ENCODE data around the gene SDCBP2. TPM values are rescaled to one million over a fixed set of nuclear protein-coding genes. Genes with fewer than 3 reads are reported as not detected.

SDCBP2 gene
- polyA plus RNA-seq, 2 donors, result 137 to 147 TPM

DNA sequence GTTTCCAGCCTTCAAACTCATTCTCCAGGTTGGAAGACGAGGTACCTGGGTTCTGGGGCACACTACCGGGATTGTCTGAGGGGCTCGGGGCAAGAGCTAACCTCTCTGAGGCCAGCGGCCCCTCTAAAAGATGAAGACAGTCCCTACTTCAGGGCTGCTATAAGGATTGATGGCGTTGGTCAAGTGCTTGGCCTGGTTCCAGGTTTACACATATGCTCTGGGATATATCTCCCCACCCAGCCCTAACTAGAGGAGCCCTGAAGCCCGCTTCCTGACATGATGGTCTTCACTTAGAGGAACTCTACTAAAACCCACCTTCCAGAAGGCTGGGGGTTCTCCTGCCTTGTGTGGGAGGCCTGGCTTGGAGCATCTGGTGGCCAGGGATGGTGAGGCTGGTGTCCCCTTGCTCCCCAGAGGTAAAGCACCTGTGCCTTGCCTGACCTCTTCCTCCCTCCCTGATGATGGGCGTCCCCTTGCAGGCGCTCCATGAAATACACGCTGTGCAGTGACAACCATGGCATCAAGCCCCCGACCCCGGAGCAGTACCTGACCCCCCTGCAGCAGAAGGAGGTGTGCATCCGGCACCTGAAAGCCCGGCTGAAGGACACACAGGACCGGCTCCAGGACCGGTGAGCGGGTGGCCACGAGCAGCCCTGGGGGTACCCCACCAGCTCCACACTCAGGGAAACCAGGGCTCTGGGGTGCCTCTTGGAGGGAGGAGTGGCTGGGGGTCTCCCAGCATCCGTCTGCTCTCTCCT, 28.7 kb downstream of the SDCBP2 start:
- H3K36me3 ChIP-seq (ENCODE audit: control insufficient read depth in 2 of 2, insufficient read depth in 2 of 2, low read length in 1 of 2), result peaks cover 0 to 10% of the 10 kb centered on the region in 2 donors
- H3K4me3 ChIP-seq (ENCODE audit: low read depth in 1 of 2, low read length in 2 of 2), result no peak overlapping the region
- no peak overlapping the region for H3K27ac ChIP-seq (ENCODE audit: low read depth in 2 of 2, low read length in 1 of 2)
- no peaks in the 10 kb centered on the region for H3K4me1 ChIP-seq (ENCODE audit: control insufficient read depth in 2 of 2, insufficient read depth in 2 of 2, low read length in 1 of 2)
- WGBS, 2 donors, result 88 to 93% methylated on average over 18 of the region's 18 CpGs
- no peaks in the 10 kb centered on the region for H3K9me3 ChIP-seq (ENCODE audit: control insufficient read depth in 2 of 2, insufficient read depth in 1 of 2, low read depth in 1 of 2, low read length in 1 of 2)
- no peaks in the 10 kb centered on the region for H3K27me3 ChIP-seq (ENCODE audit: control insufficient read depth in 1 of 2, insufficient read depth in 2 of 2, low read length in 2 of 2)

DNA sequence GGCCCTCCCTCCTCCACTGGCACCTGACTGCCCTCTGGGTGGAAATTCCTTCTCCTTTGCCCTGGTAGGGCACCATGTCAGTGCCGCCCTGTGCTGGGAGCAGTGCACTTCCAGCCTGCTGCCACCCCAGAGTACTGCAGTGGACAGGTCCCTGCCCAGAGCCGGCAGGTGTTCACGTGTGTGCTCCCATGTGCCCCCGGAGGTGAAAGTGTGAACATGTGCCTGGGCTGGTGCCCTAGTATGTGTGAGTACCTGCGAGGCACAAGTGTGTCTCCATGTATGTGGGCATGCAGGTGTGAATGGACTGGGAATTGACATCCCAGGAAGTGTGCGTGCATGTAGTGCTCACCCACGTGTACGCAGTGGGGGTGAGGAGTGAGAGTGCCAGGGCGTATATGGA, 29.4 kb downstream of the SDCBP2 start:
- H3K27ac ChIP-seq (ENCODE audit: low read depth in 2 of 2, low read length in 1 of 2), result no peak overlapping the region
- H3K4me1 ChIP-seq (ENCODE audit: control insufficient read depth in 2 of 2, insufficient read depth in 2 of 2, low read length in 1 of 2), result no peaks in the 10 kb centered on the region
- peaks cover 0 to 3% of the 10 kb centered on the region in 2 donors for H3K36me3 ChIP-seq (ENCODE audit: control insufficient read depth in 2 of 2, insufficient read depth in 2 of 2, low read length in 1 of 2)
- no peaks in the 10 kb centered on the region for H3K27me3 ChIP-seq (ENCODE audit: control insufficient read depth in 1 of 2, insufficient read depth in 2 of 2, low read length in 2 of 2)
- no peak overlapping the region for H3K4me3 ChIP-seq (ENCODE audit: low read depth in 1 of 2, low read length in 2 of 2)
- WGBS, 2 donors, result 79 to 80% methylated on average over 9 of the region's 9 CpGs
- no peaks in the 10 kb centered on the region for H3K9me3 ChIP-seq (ENCODE audit: control insufficient read depth in 2 of 2, insufficient read depth in 1 of 2, low read depth in 1 of 2, low read length in 1 of 2)

DNA sequence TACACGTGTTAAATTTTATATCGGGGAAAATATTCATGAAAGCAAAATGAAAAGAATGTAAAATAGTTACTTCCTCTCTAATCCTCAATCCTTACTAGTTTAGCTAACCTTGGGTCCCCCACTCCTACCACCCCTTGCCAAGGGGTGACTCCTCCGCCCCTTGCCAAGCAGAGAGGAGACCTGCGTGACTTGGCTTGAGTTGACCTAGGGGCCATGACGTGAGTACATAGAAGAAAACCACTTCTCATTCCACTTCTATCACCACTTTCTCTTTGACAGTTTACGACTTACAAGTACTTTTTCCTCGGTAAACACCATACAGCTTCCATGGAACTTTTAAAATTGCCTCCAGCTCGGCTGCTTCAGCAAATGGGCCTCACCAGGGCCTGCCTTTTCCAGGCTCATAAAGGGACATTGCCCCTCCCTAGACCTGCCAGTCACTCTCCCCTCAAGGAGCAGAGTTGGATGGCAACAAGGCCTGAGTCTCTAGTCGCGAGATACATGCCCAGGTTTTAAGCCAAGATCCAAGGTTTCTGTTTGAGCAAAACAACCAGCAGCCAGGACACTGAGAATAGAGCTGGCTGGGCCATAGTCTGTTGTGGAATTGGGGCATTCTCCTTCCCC, 29.9 kb downstream of the SDCBP2 start:
- H3K4me1 ChIP-seq (ENCODE audit: control insufficient read depth in 2 of 2, insufficient read depth in 2 of 2, low read length in 1 of 2), result no peaks in the 10 kb centered on the region
- no peak overlapping the region for H3K27ac ChIP-seq (ENCODE audit: low read depth in 2 of 2, low read length in 1 of 2)
- 85 to 86% methylated on average over 10 of the region's 10 CpGs for whole genome bisulfite sequencing, 2 donors
- no peak overlapping the region for H3K4me3 ChIP-seq (ENCODE audit: low read depth in 1 of 2, low read length in 2 of 2)
- H3K27me3 ChIP-seq (ENCODE audit: control insufficient read depth in 1 of 2, insufficient read depth in 2 of 2, low read length in 2 of 2), result no peaks in the 10 kb centered on the region
- peaks cover 0 to 3% of the 10 kb centered on the region in 2 donors for H3K36me3 ChIP-seq (ENCODE audit: control insufficient read depth in 2 of 2, insufficient read depth in 2 of 2, low read length in 1 of 2)
- H3K9me3 ChIP-seq (ENCODE audit: control insufficient read depth in 2 of 2, insufficient read depth in 1 of 2, low read depth in 1 of 2, low read length in 1 of 2), result no peaks in the 10 kb centered on the region

DNA sequence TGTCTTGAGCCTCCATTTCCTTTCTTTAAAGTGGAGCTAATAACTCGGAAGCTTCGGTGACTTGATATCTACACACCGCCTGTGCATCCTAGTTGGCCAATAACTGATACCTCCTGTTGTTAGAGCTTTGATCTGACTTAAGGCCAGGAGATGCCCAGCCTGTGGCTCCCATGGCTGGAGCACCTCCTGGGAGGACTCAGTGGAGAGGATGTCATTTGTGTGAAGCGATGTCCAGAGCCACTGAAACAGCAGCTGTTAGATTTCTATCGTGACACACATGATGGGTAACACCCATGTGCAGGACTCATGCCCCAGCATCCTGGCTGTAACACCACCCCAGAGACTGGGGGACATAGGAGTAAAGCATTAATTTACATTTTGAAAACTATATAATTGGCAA, 30.8 kb downstream of the SDCBP2 start:
- Histone ChIP-seq H3K36me3 (ENCODE audit: control insufficient read depth in 2 of 2, insufficient read depth in 2 of 2, low read length in 1 of 2) (peaks cover 0 to 3% of the 10 kb centered on the region in 2 donors), H3K4me3 (ENCODE audit: low read depth in 1 of 2, low read length in 2 of 2) (no peak overlapping the region), H3K27ac (ENCODE audit: low read depth in 2 of 2, low read length in 1 of 2) (no peak overlapping the region), H3K27me3 (ENCODE audit: control insufficient read depth in 1 of 2, insufficient read depth in 2 of 2, low read length in 2 of 2) (no peaks in the 10 kb centered on the region), H3K4me1 (ENCODE audit: control insufficient read depth in 2 of 2, insufficient read depth in 2 of 2, low read length in 1 of 2) (no peaks in the 10 kb centered on the region), H3K9me3 (ENCODE audit: control insufficient read depth in 2 of 2, insufficient read depth in 1 of 2, low read depth in 1 of 2, low read length in 1 of 2) (no peaks in the 10 kb centered on the region)
- 93 to 94% methylated on average over 5 of the region's 5 CpGs for WGBS, 2 donors

DNA sequence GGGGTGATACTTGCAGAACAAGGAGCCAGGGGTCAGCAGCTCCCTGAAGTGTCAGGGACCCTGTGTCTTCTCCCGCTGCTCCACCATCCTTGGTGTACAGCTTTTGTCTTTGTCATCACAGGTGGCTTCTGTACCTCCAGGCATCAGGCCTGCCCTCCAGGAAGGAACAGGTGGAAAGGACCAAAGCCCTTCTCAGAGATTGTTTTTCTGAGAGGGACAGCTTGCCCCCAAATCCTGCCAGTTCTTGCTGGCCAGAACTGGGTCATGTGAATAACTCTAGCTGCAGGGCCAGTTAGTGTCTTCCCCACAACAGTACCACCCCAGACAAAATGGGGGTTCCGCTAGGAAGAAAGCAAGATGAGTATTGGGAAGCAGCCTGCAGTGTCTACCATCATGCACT, 31.5 kb downstream of the SDCBP2 start:
- 95 to 97% methylated on average over 2 of the region's 2 CpGs for WGBS, 2 donors
- Histone ChIP-seq H3K9me3 (ENCODE audit: control insufficient read depth in 2 of 2, insufficient read depth in 1 of 2, low read depth in 1 of 2, low read length in 1 of 2) (no peaks in the 10 kb centered on the region), H3K27ac (ENCODE audit: low read depth in 2 of 2, low read length in 1 of 2) (no peak overlapping the region), H3K4me3 (ENCODE audit: low read depth in 1 of 2, low read length in 2 of 2) (no peak overlapping the region), H3K36me3 (ENCODE audit: control insufficient read depth in 2 of 2, insufficient read depth in 2 of 2, low read length in 1 of 2) (peaks cover 0 to 3% of the 10 kb centered on the region in 2 donors), H3K4me1 (ENCODE audit: control insufficient read depth in 2 of 2, insufficient read depth in 2 of 2, low read length in 1 of 2) (no peaks in the 10 kb centered on the region), H3K27me3 (ENCODE audit: control insufficient read depth in 1 of 2, insufficient read depth in 2 of 2, low read length in 2 of 2) (no peaks in the 10 kb centered on the region)

DNA sequence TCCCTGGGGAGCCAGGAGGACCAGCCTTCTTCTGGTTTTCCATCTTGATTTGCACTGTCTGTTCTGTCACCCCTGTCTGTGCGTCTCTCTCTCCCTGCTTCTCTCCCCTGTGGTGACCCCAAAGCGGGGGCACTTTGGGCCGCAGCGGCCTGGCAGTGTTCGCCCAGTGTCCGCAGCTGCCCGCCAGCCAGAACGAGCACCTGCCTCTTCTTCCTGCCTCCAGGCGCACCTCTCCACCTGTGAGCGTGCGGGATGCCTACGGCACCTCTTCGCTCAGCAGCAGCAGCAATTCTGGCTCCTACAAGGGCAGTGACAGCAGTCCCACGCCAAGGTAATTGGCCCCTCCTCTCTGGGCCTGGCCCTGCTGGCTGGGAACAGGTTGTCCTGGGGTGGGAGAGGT, 32.0 kb downstream of the SDCBP2 start:
- 86 to 93% methylated on average over 14 of the region's 14 CpGs for WGBS, 2 donors
- Histone ChIP-seq H3K9me3 (ENCODE audit: control insufficient read depth in 2 of 2, insufficient read depth in 1 of 2, low read depth in 1 of 2, low read length in 1 of 2) (no peaks in the 10 kb centered on the region), H3K27ac (ENCODE audit: low read depth in 2 of 2, low read length in 1 of 2) (no peak overlapping the region), H3K4me3 (ENCODE audit: low read depth in 1 of 2, low read length in 2 of 2) (no peak overlapping the region), H3K36me3 (ENCODE audit: control insufficient read depth in 2 of 2, insufficient read depth in 2 of 2, low read length in 1 of 2) (peaks cover 0 to 3% of the 10 kb centered on the region in 2 donors), H3K27me3 (ENCODE audit: control insufficient read depth in 1 of 2, insufficient read depth in 2 of 2, low read length in 2 of 2) (no peaks in the 10 kb centered on the region), H3K4me1 (ENCODE audit: control insufficient read depth in 2 of 2, insufficient read depth in 2 of 2, low read length in 1 of 2) (no peaks in the 10 kb centered on the region)

DNA sequence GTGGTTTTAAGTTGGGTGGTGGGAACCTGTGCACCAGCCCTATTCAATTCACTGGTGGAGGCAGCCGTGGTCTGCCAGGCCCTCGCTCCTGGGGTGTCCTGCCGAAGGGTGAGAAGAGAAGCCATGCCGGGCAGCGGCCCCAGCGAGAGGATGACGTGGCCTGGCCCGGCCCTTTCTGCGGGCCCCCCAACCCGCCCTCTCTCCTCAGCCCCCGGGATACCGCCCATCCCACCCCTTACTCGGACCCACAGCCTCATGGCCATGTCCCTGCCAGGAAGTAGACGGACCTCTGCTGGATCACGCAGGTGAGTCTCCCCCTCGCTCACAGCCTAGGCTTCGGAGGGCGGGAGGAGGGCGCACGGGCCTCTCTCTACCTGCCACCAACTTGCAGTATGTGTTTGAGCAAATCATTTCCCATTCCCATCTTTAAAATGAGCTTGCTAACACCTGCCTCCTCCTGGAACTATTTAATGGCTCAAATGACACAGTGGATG, 32.8 kb downstream of the SDCBP2 start:
- 92% methylated on average over 20 of the region's 20 CpGs for WGBS, 2 donors
- peaks cover 0 to 3% of the 10 kb centered on the region in 2 donors for H3K36me3 ChIP-seq (ENCODE audit: control insufficient read depth in 2 of 2, insufficient read depth in 2 of 2, low read length in 1 of 2)

DNA sequence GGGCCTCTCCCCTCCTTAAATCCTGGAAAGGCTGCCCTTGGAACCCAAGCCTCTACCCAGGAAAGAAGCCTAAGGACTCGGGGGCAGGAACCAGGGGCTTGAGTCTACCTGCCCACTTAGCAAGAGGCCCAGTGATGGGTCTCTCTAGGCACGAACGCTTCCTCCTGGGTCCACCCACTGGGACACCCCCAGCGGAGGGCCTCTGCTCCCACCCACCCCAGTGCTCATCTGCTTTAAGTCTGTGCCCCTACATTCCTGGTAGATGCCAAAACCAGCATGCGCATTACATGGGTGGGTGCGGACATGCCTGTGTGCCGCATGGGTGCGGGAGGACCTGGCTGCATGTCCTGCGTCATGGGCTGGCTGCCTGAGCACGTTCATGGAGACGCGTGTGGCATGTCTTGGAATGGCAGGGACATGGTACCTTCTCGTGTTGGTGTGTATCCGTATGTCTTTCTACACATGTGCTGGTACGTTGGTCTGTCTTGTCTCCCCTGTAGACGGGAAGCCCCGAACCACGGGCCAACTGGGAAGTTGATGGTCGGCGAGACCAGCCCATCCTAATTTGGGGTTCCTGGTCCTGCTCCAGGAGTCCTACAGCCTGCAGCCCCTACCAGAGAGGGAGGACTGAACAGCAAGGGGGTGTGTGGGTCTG, 33.5 kb downstream of the SDCBP2 start:
- H3K4me1 ChIP-seq (ENCODE audit: control insufficient read depth in 2 of 2, insufficient read depth in 2 of 2, low read length in 1 of 2), result no peaks in the 10 kb centered on the region
- no peaks in the 10 kb centered on the region for H3K9me3 ChIP-seq (ENCODE audit: control insufficient read depth in 2 of 2, insufficient read depth in 1 of 2, low read depth in 1 of 2, low read length in 1 of 2)
- WGBS, 2 donors, result 94% methylated on average over 20 of the region's 20 CpGs

More for the DNA sequence above, 32.8 kb downstream of the SDCBP2 start:
- H3K27ac ChIP-seq (ENCODE audit: low read depth in 2 of 2, low read length in 1 of 2), result no peak overlapping the region
- no peak overlapping the region for H3K4me3 ChIP-seq (ENCODE audit: low read depth in 1 of 2, low read length in 2 of 2)
- no peaks in the 10 kb centered on the region for H3K27me3 ChIP-seq (ENCODE audit: control insufficient read depth in 1 of 2, insufficient read depth in 2 of 2, low read length in 2 of 2)
- H3K9me3 ChIP-seq (ENCODE audit: control insufficient read depth in 2 of 2, insufficient read depth in 1 of 2, low read depth in 1 of 2, low read length in 1 of 2), result no peaks in the 10 kb centered on the region
- no peaks in the 10 kb centered on the region for H3K4me1 ChIP-seq (ENCODE audit: control insufficient read depth in 2 of 2, insufficient read depth in 2 of 2, low read length in 1 of 2)

DNA sequence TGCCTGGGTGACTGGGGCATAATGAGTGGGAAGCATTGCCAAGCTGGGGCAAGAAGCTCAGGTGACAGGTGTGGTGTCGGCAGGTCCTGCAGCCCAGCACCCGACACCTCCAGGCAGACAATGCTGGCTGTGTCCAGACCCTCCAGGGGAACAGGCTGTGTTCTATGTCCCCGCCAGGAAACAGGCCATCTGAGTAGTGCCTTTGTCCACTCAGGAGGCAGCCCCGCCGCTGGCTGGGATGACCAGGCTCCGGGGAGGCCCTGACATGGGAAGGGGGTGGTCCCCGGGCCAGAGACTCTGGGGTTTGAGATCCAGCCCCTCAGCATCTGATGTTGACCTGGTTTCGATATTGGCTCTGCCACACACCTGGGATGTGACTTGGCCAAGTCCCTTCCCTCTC, 34.4 kb downstream of the SDCBP2 start:
- no peaks in the 10 kb centered on the region for H3K27me3 ChIP-seq (ENCODE audit: control insufficient read depth in 1 of 2, insufficient read depth in 2 of 2, low read length in 2 of 2)
- H3K4me1 ChIP-seq (ENCODE audit: control insufficient read depth in 2 of 2, insufficient read depth in 2 of 2, low read length in 1 of 2), result no peaks in the 10 kb centered on the region
- H3K36me3 ChIP-seq (ENCODE audit: control insufficient read depth in 2 of 2, insufficient read depth in 2 of 2, low read length in 1 of 2), result peaks cover 0 to 3% of the 10 kb centered on the region in 2 donors
- H3K27ac ChIP-seq (ENCODE audit: low read depth in 2 of 2, low read length in 1 of 2), result no peak overlapping the region
- no peak overlapping the region for H3K4me3 ChIP-seq (ENCODE audit: low read depth in 1 of 2, low read length in 2 of 2)
- WGBS, 2 donors, result 85 to 95% methylated on average over 8 of the region's 8 CpGs
- no peaks in the 10 kb centered on the region for H3K9me3 ChIP-seq (ENCODE audit: control insufficient read depth in 2 of 2, insufficient read depth in 1 of 2, low read depth in 1 of 2, low read length in 1 of 2)

More for the DNA sequence above, 33.5 kb downstream of the SDCBP2 start:
- Histone ChIP-seq H3K27me3 (ENCODE audit: control insufficient read depth in 1 of 2, insufficient read depth in 2 of 2, low read length in 2 of 2) (no peaks in the 10 kb centered on the region), H3K4me3 (ENCODE audit: low read depth in 1 of 2, low read length in 2 of 2) (no peak overlapping the region), H3K36me3 (ENCODE audit: control insufficient read depth in 2 of 2, insufficient read depth in 2 of 2, low read length in 1 of 2) (peaks cover 0 to 3% of the 10 kb centered on the region in 2 donors), H3K27ac (ENCODE audit: low read depth in 2 of 2, low read length in 1 of 2) (no peak overlapping the region)

Measured in esophagus (tissue), 2 donors.